ENCODE measurements around the gene ZNF227.

The ZNF227 gene

DNA sequence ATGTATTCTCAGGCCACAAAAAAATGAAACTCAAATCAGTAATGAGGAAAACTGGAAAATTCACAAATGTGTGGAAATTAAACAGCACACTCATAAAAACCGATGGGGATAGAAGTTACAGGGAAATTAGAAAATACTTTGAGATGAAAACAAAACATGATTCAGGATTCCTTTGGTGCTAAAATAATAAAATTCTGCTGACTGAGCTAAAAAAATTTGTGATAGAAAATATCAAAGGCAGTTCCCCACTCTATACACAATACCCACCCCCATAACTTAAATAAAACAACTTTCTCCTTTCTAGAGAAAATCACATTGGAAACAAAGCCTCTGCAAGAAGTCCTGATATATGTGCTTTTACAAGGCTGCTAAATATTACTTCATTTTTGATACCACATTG, 45.8 kb downstream of the ZNF227 start:
- TF ChIP-seq, protein P1, sequence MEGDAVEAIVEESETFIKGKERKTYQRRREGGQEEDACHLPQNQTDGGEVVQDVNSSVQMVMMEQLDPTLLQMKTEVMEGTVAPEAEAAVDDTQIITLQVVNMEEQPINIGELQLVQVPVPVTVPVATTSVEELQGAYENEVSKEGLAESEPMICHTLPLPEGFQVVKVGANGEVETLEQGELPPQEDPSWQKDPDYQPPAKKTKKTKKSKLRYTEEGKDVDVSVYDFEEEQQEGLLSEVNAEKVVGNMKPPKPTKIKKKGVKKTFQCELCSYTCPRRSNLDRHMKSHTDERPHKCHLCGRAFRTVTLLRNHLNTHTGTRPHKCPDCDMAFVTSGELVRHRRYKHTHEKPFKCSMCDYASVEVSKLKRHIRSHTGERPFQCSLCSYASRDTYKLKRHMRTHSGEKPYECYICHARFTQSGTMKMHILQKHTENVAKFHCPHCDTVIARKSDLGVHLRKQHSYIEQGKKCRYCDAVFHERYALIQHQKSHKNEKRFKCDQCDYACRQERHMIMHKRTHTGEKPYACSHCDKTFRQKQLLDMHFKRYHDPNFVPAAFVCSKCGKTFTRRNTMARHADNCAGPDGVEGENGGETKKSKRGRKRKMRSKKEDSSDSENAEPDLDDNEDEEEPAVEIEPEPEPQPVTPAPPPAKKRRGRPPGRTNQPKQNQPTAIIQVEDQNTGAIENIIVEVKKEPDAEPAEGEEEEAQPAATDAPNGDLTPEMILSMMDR (IDR thresholded peaks at IDR 0.05), result no peak
- Mint-ChIP-seq H3K4me3 (no peak overlapping the region), H3K36me3 (ENCODE audit: low read depth) (peaks cover 61% of the 10 kb centered on the region), H3K27ac (no peak overlapping the region), H3K27me3 (ENCODE audit: low read depth, poor library complexity) (peaks cover 7% of the 10 kb centered on the region), H3K9me3 (peaks cover 72% of the 10 kb centered on the region), H3K4me1 (peaks cover 10% of the 10 kb centered on the region)
- no peak for DNase-seq

DNA sequence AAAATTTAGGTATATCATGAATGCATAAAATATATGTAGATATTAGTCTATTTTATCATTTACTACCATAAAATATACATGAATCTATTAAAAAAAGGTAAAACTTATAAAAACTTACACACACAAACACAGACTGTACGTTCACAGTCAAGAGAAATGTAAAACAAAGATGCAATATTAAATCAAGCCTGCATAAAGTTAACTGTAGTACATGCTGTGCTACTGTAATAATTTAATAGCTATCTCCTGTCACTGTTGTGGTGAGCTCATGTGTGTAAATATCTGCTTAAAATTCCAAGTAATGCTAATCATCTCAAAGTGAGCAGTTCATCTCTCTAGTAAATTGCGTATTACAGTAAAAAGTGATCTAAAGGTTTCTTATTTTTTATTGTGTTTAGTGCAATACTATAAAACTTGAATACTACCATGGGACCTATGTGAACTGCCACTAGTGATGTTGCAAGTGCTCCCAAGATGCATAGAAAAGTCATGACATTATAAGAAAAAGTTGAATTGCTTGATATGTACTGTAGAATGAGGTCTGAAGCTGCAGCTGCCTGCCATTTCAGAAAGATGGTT, 46.6 kb downstream of the ZNF227 start:
- TF ChIP-seq, protein P1 (IDR thresholded peaks at IDR 0.05), result no peak
- H3K27me3 Mint-ChIP-seq (ENCODE audit: low read depth, poor library complexity), result peaks cover 7% of the 10 kb centered on the region
- H3K27ac Mint-ChIP-seq, result no peak overlapping the region
- H3K4me1 Mint-ChIP-seq, result peaks cover 10% of the 10 kb centered on the region
- peaks cover 53% of the 10 kb centered on the region for H3K36me3 Mint-ChIP-seq (ENCODE audit: low read depth)
- no peak for DNase-seq
- H3K4me3 Mint-ChIP-seq, result peak overlapping the region; percentile 89
- H3K9me3 Mint-ChIP-seq, result peaks cover 64% of the 10 kb centered on the region

DNA sequence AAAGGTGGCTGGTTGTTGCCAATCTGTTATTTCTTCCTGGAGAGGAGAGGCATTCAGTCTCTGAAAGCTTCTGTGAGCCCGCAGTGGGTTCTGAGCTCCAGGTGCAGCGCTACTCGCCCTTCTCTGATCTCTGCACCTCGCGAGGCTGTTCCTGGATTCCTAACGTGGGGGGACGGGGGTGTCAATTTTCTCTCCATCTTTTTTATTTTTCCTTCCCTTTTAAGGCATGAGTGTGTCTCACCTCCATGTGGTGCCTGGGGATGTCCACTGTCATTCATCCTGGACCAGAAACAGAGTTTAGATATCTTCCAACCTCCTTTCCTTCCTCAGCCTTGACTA, 48.0 kb downstream of the ZNF227 start:
- Mint-ChIP-seq H3K4me1 (peaks cover 10% of the 10 kb centered on the region), H3K27me3 (ENCODE audit: low read depth, poor library complexity) (peaks cover 7% of the 10 kb centered on the region), H3K27ac (no peak overlapping the region), H3K9me3 (peaks cover 53% of the 10 kb centered on the region), H3K36me3 (ENCODE audit: low read depth) (peaks cover 44% of the 10 kb centered on the region), H3K4me3 (peak overlapping the region; percentile 89)
- no peak for DNase-seq
- TF ChIP-seq, protein P1 (IDR thresholded peaks at IDR 0.05), result no peak

DNA sequence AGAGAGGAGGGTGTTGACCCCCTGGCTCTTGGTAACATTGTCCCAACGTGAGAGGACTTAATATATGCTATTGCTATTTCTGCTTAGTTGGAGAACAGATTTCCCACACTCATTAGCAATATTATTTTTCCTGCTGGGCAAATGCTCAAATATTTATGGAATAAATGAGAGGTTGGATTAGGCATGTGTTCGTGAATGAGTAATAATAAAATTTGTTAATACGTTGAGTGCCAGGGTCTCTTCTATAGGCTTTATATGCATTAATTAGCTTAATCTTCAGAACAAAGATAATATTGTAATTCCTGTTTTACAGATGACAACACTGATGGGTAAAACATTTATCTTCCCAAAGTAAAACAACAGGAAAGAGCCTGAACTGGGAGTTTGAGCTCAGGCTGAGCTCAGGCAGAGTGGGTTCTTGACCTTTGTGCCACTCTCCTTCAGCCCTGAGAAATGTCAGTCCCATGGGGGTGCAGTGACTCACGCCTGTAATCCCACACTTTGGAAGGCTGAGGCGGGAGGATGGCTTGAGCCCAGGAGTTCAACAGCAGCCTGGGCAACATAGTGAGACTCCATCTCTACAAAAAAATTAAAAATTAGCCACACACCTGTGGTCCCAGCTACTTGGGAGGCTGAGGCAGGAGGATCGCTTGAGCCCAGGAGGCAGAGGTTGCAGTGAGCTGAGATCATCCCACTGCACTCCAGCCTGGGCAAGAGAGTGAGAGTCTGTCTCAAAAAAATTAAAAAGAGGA, 48.5 kb downstream of the ZNF227 start:
- peaks cover 49% of the 10 kb centered on the region for H3K9me3 Mint-ChIP-seq

DNA sequence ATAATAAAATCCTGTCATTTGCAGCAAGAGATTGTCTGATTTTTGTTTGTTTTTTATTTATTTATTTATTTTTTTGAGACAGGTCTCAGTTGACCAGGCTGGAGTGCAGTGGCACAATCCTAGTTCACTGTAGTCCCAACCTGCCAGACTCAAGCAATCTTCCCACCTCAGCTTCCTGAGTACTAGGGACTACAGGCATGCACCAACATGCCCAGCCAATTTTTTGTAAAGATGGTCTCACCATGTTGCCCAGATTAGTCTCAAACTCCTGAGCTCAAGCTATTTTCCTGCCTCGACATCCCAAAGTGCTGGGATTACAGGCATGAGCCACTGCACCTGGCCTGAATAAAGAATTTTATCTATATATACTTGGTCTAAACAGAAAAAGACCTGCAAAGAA, 65.0 kb downstream of the ZNF227 start:
- no peak for DNase-seq
- Mint-ChIP-seq H3K36me3 (ENCODE audit: low read depth) (peaks cover 94% of the 10 kb centered on the region), H3K27me3 (ENCODE audit: low read depth, poor library complexity) (no peaks in the 10 kb centered on the region)

More for the DNA sequence above, 48.5 kb downstream of the ZNF227 start:
- Mint-ChIP-seq H3K4me3 (peak overlapping the region; percentile 89), H3K36me3 (ENCODE audit: low read depth) (peaks cover 44% of the 10 kb centered on the region), H3K27ac (no peak overlapping the region), H3K27me3 (ENCODE audit: low read depth, poor library complexity) (peaks cover 7% of the 10 kb centered on the region), H3K4me1 (peaks cover 10% of the 10 kb centered on the region)
- DNase-seq, result no peak
- TF ChIP-seq, protein P1 (IDR thresholded peaks at IDR 0.05), result no peak

More for the DNA sequence above, 65.0 kb downstream of the ZNF227 start:
- Mint-ChIP-seq H3K4me1 (no peaks in the 10 kb centered on the region), H3K9me3 (peaks cover 87% of the 10 kb centered on the region), H3K27ac (no peak overlapping the region), H3K4me3 (no peak overlapping the region)
- TF ChIP-seq, protein P1 (IDR thresholded peaks at IDR 0.05), result no peak

All from nephron progenitor cell (in vitro differentiated cells).